IMR-90 (cell line): Measurements from ENCODE around the gene SLC66A2. TPM values are rescaled to one million over a fixed set of nuclear protein-coding genes. Genes with fewer than 3 reads are reported as not detected.

Experiments
- ATAC-seq: fragments of 200-7000 bp; cut with Tn5 transposase; 2 replicates; pipeline ENCODE4 v1.9.1; 2020; ENCODE audit warnings: low read depth, mild to moderate bottlenecking, moderate library complexity
- BruUV-seq: library from RNA; stranded (reverse); fragments of 400-500 nt; replicated peaks from 2 replicates; lab custom pipeline; 2021; lab: Mats Ljungman, UMichigan
- CTCF ChIA-PET: fragments of 300-600 bp; formaldehyde crosslinking; extraction: SDS; loops from one replicate; lab custom pipeline; 2021; ENCODE audit warnings: antibody characterized with exemption; lab: Yijun Ruan, JAX
- POLR2A ChIA-PET: fragments of 300-600 bp; sonication (Branson Sonifier 250); formaldehyde crosslinking; loops from one replicate; lab custom pipeline; 2022; ENCODE audit warnings: antibody characterized with exemption; ENCODE audit not compliant: unreplicated experiment; lab: Charles Lee
- DNase-seq: peaks from one replicate; pipeline ENCODE4 v3.0.0; 2013
- H2AFZ ChIP-seq: replicated peaks from 2 replicates; pipeline ENCODE3; 2013; ENCODE audit warnings: low read length, mild to moderate bottlenecking; ENCODE audit not compliant: poor library complexity
- H2AK5ac ChIP-seq: 2 replicates; pipeline ENCODE4 v1.6.1; 2013; ENCODE audit warnings: low read depth, low read length, inconsistent platforms
- H2AK9ac ChIP-seq: replicated peaks from 2 replicates; pipeline ENCODE3; 2013; ENCODE audit warnings: mild to moderate bottlenecking, low read depth, low read length, moderate library complexity; ENCODE audit not compliant: poor library complexity
- H2BK120ac ChIP-seq: 2 replicates; pipeline ENCODE4 v1.6.1; 2013; ENCODE audit warnings: low read depth, low read length, inconsistent platforms
- H2BK15ac ChIP-seq: 3 replicates; pipeline ENCODE4 v1.6.1; 2013; ENCODE audit warnings: low read depth, low read length, inconsistent platforms
- H2BK20ac ChIP-seq: 2 replicates; pipeline ENCODE4 v1.6.1; 2013; ENCODE audit warnings: low read depth, mild to moderate bottlenecking, inconsistent platforms, low read length, moderate library complexity
- H2BK5ac ChIP-seq: 2 replicates; pipeline ENCODE4 v1.6.1; 2013; ENCODE audit warnings: mild to moderate bottlenecking, low read depth, low read length, inconsistent platforms; ENCODE audit not compliant: poor library complexity, severe bottlenecking
- H3K14ac ChIP-seq: replicated peaks from 2 replicates; pipeline ENCODE4 v1.6.1; 2013; ENCODE audit warnings: low read depth, low read length, inconsistent platforms
- H3K18ac ChIP-seq: 2 replicates; pipeline ENCODE4 v1.6.1; 2013; ENCODE audit warnings: low read depth, low read length, control low read depth
- H3K23ac ChIP-seq: 2 replicates; pipeline ENCODE4 v1.6.1; 2013; ENCODE audit warnings: low read depth, low read length, inconsistent platforms
- H3K27ac ChIP-seq: 2 replicates; pipeline ENCODE4 v1.5.1; 2013; ENCODE audit warnings: mild to moderate bottlenecking, control low read depth, low read length; ENCODE audit not compliant: insufficient read depth
- H3K27me3 ChIP-seq: 2 replicates; pipeline ENCODE4 v1.6.1; 2013; ENCODE audit warnings: low read length; ENCODE audit not compliant: control insufficient read depth, insufficient read depth
- H3K36me3 ChIP-seq: 2 replicates; pipeline ENCODE4 v1.6.1; 2013; ENCODE audit warnings: low read length, mixed read lengths; ENCODE audit not compliant: control insufficient read depth, insufficient read depth
- H3K4ac ChIP-seq: 2 replicates; pipeline ENCODE4 v1.6.1; 2013; ENCODE audit warnings: low read depth, low read length, inconsistent platforms
- H3K4me1 ChIP-seq: 2 replicates; pipeline ENCODE4 v1.6.1; 2013; ENCODE audit warnings: low read length, mixed read lengths; ENCODE audit not compliant: control insufficient read depth, insufficient read depth
- H3K4me2 ChIP-seq: 2 replicates; pipeline ENCODE4 v1.6.1; 2013; ENCODE audit warnings: low read depth, mild to moderate bottlenecking, control low read depth, low read length, moderate library complexity
- H3K4me3 ChIP-seq: 2 replicates; pipeline ENCODE4 v1.5.1; 2013; ENCODE audit warnings: low read depth, mild to moderate bottlenecking, control low read depth, low read length, moderate library complexity; ENCODE audit not compliant: insufficient read depth
- H3K56ac ChIP-seq: 2 replicates; pipeline ENCODE4 v1.6.1; 2013; ENCODE audit warnings: low read length, inconsistent platforms; ENCODE audit not compliant: insufficient read depth; ENCODE audit errors: extremely low read depth
- H3K79me1 ChIP-seq, 2 experiments: 2 replicates each; pipeline ENCODE4 v1.6.1; 2013; ENCODE audit warnings: low read length in 2 of 2, inconsistent platforms in 1 of 2, low read depth in 1 of 2
- H3K9ac ChIP-seq: 2 replicates; pipeline ENCODE4 v1.6.1; 2013; ENCODE audit warnings: low read depth, low read length, control low read depth
- H3K9me1 ChIP-seq: 2 replicates; pipeline ENCODE4 v1.6.1; 2013; ENCODE audit warnings: low read length, inconsistent platforms; ENCODE audit not compliant: insufficient read depth
- H3K9me3 ChIP-seq: 2 replicates; pipeline ENCODE4 v1.6.1; 2013; ENCODE audit warnings: low read length; ENCODE audit not compliant: control insufficient read depth, insufficient read depth
- H4K20me1 ChIP-seq: 2 replicates; pipeline ENCODE4 v1.6.1; 2013; ENCODE audit warnings: low read length, inconsistent platforms; ENCODE audit not compliant: insufficient read depth
- H4K5ac ChIP-seq: 2 replicates; pipeline ENCODE4 v1.6.1; 2013; ENCODE audit warnings: mild to moderate bottlenecking, low read depth, low read length, control low read depth
- H4K8ac ChIP-seq, 2 experiments: 2 replicates each; pipeline ENCODE4 v1.6.1; 2013; ENCODE audit warnings: low read depth in 2 of 2, low read length in 2 of 2, control low read depth in 1 of 2, inconsistent platforms in 1 of 2
- H4K91ac ChIP-seq: 2 replicates; pipeline ENCODE4 v1.6.1; 2013; ENCODE audit warnings: low read depth, low read length, inconsistent platforms; ENCODE audit not compliant: insufficient read depth
- CHD1 ChIP-seq: IDR thresholded peaks from 2 replicates; pipeline ENCODE4 v1.6.1; 2012; ENCODE audit warnings: low read depth, low read length, improper control_type of control experiment
- MAFK ChIP-seq: IDR thresholded peaks from 2 replicates; pipeline ENCODE4 v1.6.1; 2012; ENCODE audit warnings: low read depth, low read length, improper control_type of control experiment
- MXI1 ChIP-seq: IDR thresholded peaks from 2 replicates; pipeline ENCODE4 v1.6.1; 2012; ENCODE audit warnings: low read depth, mild to moderate bottlenecking, low read length, moderate library complexity, borderline replicate concordance
- NFE2L2 ChIP-seq: fragments of 150-350 bp; IDR thresholded peaks from 2 replicates; pipeline ENCODE4 v1.6.1; 2016; ENCODE audit warnings: low read depth, mild to moderate bottlenecking, low read length
- RFX5 ChIP-seq: IDR thresholded peaks from 2 replicates; pipeline ENCODE4 v1.8.0; 2012; ENCODE audit warnings: low read depth, mild to moderate bottlenecking, low read length, moderate library complexity
- WGBS, 2 experiments: methylation state at CpG; one replicate each; pipeline versions ENCODE4 v1.1.5 to v1.1.7; 2013; ENCODE audit warnings: missing lambda C conversion rate in 2 of 2; ENCODE audit not compliant: insufficient read length in 1 of 2; ENCODE audit errors: extremely low coverage in 2 of 2; 5-methylcytosine and 5-hydroxymethylcytosine counted together
- dilution Hi-C: fragments of 300-500 bp; cut with HindIII; formaldehyde crosslinking; loops from one replicate; pipeline ENCODE4 v1.14.3; 2018; ENCODE audit warnings: low sequenced_read_pairs; ENCODE audit not compliant: unreplicated experiment
- in situ Hi-C: fragments of 300-500 bp; cut with MboI; formaldehyde crosslinking; loops from 3 replicates; pipeline ENCODE4 v1.14.3; 2019; ENCODE audit warnings: low sequenced_read_pairs, inconsistent platforms, mixed read lengths
- intact Hi-C: fragments of 100-400 bp; cut with micrococcal nuclease; formaldehyde crosslinking; loops from 2 replicates; pipeline ENCODE4 v1.10.0; 2022
- polyA plus RNA-seq, 3 experiments: library from polyadenylated mRNA; depleted of rRNA; stranded (reverse); fragments of >200 nt; gene quantifications; 2 replicates each; pipeline ENCODE4 v1.2.3, GENCODE V29; 2012; ENCODE audit warnings: low replicate concordance in 1 of 3
- total RNA-seq: library from RNA; depleted of rRNA; stranded (reverse); fragments of >200 nt; gene quantifications from 2 replicates; pipeline ENCODE4 v1.2.3, GENCODE V29; 2012
- TF ChIP-seq, protein P1 (sequence below): fragments of 150-350 bp; IDR thresholded peaks from 2 replicates; pipeline ENCODE4 v1.6.1; 2016; ENCODE audit warnings: low read depth, mild to moderate bottlenecking, low read length, moderate library complexity, borderline replicate concordance
- TF ChIP-seq, protein P2 (sequence below): conservative IDR thresholded peaks from 2 replicates; pipeline ENCODE4 v1.5.1; 2012; ENCODE audit warnings: mild to moderate bottlenecking, low read depth, low read length, improper control_type of control experiment

The SLC66A2 gene
- total and polyA plus RNA-seq, 2 of the 4 experiments (the other 2 are of a cell fraction) = 17.6 to 23.5 TPM

DNA sequence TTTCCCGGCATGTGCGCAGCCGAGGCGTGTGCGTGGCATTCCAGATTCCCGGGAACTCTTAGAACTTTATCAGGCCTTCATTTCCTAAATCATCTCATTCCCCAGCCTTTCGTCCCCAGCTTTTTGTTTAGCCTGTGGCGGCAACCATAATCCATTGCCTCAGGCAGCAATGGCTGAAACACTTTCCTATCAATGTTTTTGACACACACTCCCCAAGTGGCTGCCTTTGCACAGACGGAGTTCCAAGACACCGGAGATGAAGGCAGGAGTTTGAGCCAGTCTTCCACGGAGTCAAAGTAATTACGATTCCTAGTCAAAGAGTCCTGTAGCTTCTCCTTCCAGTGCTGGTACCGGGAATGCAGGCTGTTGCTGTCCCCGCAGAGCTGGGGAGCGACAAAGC lies 88.9 kb downstream of the SLC66A2 start:
- no peaks in the 10 kb centered on the region; the same call in none of the 2 replicates for H3K27me3 ChIP-seq
- POLR2A ChIA-PET = no interaction called here
- 90% methylated on average over 11 of the region's 15 CpGs; no CpG with 5 or more reads in 1 of the 2 experiments for WGBS, 2 experiments
- no peak overlapping the region for H2AK9ac ChIP-seq
- peaks cover 5% of the 10 kb centered on the region for H3K9me3 ChIP-seq
- CTCF ChIA-PET = no interaction called here
- no peak overlapping the region for H3K56ac ChIP-seq
- DNase-seq (no peak), ATAC-seq (no peak)
- H2BK20ac ChIP-seq = no peak overlapping the region
- H3K9ac ChIP-seq = no peak overlapping the region
- TF ChIP-seq, protein P1, sequence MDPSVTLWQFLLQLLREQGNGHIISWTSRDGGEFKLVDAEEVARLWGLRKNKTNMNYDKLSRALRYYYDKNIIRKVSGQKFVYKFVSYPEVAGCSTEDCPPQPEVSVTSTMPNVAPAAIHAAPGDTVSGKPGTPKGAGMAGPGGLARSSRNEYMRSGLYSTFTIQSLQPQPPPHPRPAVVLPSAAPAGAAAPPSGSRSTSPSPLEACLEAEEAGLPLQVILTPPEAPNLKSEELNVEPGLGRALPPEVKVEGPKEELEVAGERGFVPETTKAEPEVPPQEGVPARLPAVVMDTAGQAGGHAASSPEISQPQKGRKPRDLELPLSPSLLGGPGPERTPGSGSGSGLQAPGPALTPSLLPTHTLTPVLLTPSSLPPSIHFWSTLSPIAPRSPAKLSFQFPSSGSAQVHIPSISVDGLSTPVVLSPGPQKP = no peak
- TF ChIP-seq MAFK (no peak), NFE2L2 (no peak), RFX5 (no peak), MXI1 (no peak), CHD1 (no peak)
- TF ChIP-seq, protein P2, sequence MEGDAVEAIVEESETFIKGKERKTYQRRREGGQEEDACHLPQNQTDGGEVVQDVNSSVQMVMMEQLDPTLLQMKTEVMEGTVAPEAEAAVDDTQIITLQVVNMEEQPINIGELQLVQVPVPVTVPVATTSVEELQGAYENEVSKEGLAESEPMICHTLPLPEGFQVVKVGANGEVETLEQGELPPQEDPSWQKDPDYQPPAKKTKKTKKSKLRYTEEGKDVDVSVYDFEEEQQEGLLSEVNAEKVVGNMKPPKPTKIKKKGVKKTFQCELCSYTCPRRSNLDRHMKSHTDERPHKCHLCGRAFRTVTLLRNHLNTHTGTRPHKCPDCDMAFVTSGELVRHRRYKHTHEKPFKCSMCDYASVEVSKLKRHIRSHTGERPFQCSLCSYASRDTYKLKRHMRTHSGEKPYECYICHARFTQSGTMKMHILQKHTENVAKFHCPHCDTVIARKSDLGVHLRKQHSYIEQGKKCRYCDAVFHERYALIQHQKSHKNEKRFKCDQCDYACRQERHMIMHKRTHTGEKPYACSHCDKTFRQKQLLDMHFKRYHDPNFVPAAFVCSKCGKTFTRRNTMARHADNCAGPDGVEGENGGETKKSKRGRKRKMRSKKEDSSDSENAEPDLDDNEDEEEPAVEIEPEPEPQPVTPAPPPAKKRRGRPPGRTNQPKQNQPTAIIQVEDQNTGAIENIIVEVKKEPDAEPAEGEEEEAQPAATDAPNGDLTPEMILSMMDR = no peak
- H2BK15ac ChIP-seq = no peak overlapping the region
- H3K4me2 ChIP-seq = no peak overlapping the region
- no peaks in the 10 kb centered on the region for H3K4me1 ChIP-seq
- H2BK120ac ChIP-seq = no peak overlapping the region
- H2AFZ ChIP-seq = no peak overlapping the region
- H3K4me3 ChIP-seq = no peak overlapping the region
- H3K4ac ChIP-seq = no peak overlapping the region
- H3K18ac ChIP-seq = no peak overlapping the region
- H3K79me1 ChIP-seq = no peaks in the 10 kb centered on the region
- dilution Hi-C loops = no loop called here
- no peak overlapping the region for H3K27ac ChIP-seq
- no TSS peak for BruUV-seq
- intact Hi-C loops = no loop called here
- no peak overlapping the region for H2AK5ac ChIP-seq
- H2BK5ac ChIP-seq = no peak overlapping the region
- H4K20me1 ChIP-seq = no peaks in the 10 kb centered on the region
- no peak overlapping the region for H4K5ac ChIP-seq
- H3K23ac ChIP-seq = no peak overlapping the region
- H4K91ac ChIP-seq = no peak overlapping the region
- H3K14ac ChIP-seq = no peak overlapping the region
- in situ Hi-C loops = no loop called here
- H3K36me3 ChIP-seq = no peaks in the 10 kb centered on the region
- no peak overlapping the region for H4K8ac ChIP-seq
- no peaks in the 10 kb centered on the region for H3K9me1 ChIP-seq
